ENCODE measurements around the gene EIF3A.

Gene EIF3A

DNA sequence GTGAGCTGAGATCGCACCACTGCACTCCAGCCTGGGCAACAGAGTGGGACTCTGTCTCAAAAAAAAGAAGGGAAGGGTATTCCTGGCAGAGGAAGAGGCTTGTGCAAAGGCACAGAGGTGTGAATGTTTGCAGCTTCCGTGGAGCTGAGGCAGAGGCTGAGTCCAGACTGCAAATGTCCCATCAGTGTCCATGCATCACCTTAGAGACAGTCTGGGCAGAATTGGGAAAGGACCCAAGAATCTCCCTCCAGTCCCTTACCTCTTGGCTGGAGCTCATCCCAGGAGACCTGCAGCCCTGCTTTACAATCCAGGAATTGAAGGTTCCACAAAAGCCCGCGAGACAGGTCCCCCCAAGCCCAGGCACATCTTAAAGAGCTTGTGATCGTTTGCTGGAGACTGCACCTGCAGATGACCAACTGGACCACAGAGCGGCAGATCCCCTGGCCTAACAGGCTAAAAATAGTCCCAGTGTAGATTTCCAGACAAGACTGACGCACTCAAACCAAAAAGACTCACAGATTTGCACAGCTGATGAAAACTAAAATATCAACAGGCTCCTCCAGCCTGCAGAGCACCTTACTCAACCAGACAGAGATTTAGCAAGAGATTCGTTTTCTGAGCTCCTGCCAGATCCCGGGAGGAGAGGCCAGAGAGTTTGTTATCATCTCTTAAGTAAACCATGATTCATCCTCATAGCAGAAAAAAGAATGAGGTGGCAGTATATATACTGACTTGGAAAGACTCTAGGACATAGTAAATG lies 74.0 kb downstream of the EIF3A start:
- H3K4me3 ChIP-seq (ENCODE audit: low read depth, low read length) = no peak overlapping the region

- no peak overlapping the region for H3K4me3 ChIP-seq (ENCODE audit: low read depth, low read length)
Observed at GRCh38 chr10:119005362-119006043, 75.1 kb downstream of the EIF3A start.

- H3K4me3 ChIP-seq (ENCODE audit: low read depth, low read length) = no peak overlapping the region
Observed at GRCh38 chr10:119003572-119004289, 76.9 kb downstream of the EIF3A start.

DNA sequence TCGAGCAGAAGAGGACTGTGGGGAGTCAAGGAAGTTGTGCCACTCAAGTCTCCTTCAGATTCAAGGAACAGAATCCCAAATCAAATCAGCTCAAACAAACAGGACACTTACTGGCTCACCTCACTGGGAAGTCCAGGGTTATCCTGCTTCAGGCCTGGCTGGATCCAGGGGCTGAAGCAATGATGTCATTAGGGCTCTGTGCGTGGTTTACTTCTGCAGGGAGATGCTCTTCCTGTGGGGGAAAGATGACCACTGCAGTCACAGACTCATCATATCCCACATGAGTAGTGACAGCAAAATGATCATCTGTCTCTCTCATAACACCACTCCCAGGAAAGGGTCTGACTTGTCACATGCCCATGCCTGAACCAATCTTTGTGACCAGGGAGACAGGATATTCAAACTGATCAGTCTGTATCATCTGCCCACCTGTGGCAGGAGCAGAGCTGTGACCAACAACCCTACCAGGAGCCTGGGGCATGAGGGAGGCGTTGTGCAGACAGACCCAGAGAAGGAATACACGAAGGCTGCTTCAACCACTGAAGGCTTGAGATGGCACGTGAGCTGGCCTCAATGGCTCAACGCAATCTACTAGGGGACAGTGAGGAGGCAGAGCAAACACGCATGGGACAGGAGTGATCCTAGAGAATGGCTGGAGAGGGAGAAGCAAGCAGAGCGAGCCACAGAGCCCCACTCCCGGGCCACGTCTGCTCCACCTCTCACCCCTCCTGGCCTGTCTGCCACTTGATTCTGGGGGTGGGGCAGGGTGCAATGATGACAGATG lies 78.7 kb downstream of the EIF3A start:
- H3K4me3 ChIP-seq (ENCODE audit: low read depth, low read length) = no peak overlapping the region

- no peak overlapping the region for H3K4me3 ChIP-seq (ENCODE audit: low read depth, low read length)
Observed at GRCh38 chr10:118998183-118998582, 82.4 kb downstream of the EIF3A start.

GRCh38 chr10:118997379-118997778 lies 83.2 kb downstream of the EIF3A start:
- H3K4me3 ChIP-seq (ENCODE audit: low read depth, low read length) = no peak overlapping the region

GRCh38 chr10:118995739-118996138 lies 84.9 kb downstream of the EIF3A start:
- no peak overlapping the region for H3K4me3 ChIP-seq (ENCODE audit: low read depth, low read length)

DNA sequence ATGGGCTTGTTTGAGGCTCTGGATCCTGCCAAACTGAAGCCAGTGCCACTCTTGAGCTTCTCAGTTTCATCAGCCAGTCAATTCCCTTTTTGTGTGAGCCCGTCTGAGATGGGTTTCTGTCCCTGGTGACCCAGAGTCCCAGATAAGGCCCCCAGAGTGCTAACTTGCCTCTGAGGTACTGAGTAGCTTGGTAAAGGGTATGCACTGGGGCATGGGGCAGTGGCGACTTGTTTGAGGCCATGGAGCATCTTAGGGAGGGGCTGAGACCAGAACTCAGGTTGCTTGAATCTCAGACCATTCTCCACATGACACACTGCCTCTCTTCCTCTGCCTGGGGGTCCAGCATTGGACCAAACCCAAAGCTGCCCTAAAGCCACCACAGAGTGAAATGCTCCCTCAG lies 86.3 kb downstream of the EIF3A start:
- no peak overlapping the region for H3K4me3 ChIP-seq (ENCODE audit: low read depth, low read length)

- H3K4me3 ChIP-seq (ENCODE audit: low read depth, low read length) = no peak overlapping the region
Observed at GRCh38 chr10:118993214-118993613, 87.4 kb downstream of the EIF3A start.

DNA sequence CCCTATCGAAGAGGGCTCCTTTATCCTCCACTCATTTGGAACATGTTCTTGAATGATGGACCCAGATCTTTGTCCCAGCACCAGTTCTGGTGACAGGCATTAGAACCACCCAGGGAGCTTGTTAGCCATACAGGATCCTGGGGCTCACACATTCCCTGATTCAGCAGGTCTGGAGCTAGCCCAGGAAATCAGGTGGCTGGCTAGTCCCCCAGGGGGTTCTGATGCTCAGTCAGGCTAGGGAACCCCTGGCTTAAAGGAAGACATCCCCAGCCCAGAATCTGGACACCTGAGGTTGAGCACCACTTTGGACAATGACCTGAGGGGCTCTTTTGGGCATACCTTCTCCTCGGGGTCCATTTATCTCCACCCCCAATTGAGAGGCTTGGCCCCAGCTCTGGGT lies 88.1 kb downstream of the EIF3A start:
- H3K4me3 ChIP-seq (ENCODE audit: low read depth, low read length) = no peak overlapping the region

- H3K4me3 ChIP-seq (ENCODE audit: low read depth, low read length) = no peak overlapping the region
Observed at GRCh38 chr10:118990326-118990725, 90.3 kb downstream of the EIF3A start.

DNA sequence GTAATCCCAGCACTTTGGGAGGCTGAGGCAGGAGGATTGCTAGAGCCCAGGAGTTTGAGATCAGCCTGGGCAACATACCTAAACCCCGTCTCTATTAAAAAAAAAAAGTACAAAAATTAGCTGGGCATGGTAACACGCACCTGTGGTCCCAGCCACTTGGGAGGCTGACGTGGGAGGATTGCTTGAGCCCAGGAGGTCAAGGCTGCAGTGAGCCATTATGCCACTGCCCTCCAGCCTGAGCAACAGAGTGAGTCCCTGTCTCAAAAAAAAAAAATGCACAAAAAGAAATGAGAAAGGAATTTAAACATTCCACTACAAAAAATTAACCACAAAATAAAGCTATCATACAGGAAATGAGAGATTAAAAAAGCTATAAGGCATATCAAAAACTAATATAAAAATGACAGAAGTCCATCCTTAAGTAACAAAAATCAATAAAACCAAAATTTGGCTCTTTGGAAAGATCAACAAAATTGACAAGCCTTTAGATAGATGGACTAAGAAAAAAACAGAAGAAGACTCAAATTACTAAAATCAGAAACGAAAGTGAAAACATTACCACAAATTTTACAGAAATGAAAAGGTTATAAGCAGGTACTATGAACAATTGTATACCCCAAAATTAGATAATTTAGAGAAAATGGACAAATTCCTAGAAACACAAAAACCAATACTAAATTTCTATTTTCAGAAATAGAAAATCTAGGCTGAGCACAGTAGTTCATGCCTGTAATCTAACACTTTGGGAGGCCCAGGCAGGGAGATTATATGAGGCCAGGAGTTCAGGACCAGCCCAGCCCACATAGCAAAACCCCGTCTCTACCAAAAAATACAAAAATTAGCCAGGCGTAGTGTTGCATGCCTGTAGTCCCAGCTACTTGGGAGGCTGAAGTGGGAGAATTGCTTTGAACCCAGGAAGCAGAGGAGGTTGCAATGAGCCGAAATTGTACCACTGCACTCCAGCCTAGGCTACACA lies 93.5 kb downstream of the EIF3A start:
- no peak overlapping the region for H3K4me3 ChIP-seq (ENCODE audit: low read depth, low read length)

DNA sequence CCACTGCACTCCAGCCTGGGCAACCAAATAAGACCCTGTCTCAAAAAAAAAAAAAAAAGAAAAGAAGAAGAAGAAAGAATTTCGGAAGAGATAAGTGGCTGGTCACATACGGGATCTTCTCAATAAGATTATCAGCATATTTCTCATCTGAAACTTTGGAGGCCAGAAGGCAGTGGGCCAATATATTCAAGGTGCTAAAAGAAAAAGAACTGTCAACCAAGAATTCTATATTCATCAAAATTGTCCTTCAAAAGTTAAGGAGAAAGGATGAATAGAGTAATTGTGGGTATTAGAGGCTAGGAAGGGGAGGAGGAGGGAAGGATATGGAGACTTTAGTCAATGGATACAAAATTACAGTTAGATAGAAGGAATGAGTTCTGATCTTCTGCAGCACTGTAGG lies 95.0 kb downstream of the EIF3A start:
- H3K4me3 ChIP-seq (ENCODE audit: low read depth, low read length) = no peak overlapping the region
